Suppressor macrophage treated with lipopolysaccharide for 4 hours (primary cell): ENCODE data around the gene C19orf85.
A peak's percentile ranks its signal among the peaks of the same experiment; 100 is the strongest.
"Not testable (repeated sequence)": the region's sequence is repeated elsewhere in the genome, so short reads cannot be mapped to it uniquely, and the experiment has no call there.

Experiments
- DNase-seq: peaks from one replicate; pipeline ENCODE4 v3.0.0-alpha.2; 2020

The C19orf85 gene

DNA sequence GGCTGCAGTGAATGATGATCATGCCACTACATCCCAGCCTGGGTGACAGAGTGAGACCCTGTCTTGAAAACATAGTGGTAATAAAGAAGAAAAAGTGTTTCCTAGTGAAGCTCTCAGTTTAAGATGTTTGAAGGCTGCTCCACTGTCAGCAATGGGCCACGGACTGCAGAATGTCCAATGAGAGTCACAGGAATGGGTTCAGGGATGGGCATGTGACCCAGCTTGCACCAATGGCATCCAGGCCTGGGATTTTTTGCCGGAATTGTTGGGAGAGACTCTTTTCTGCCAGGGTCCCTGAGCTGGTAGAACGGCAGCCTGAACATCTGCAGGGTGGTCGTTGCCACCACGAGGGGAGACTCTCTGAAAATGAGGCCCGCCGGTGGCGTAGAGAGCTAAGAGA, 27.7 kb downstream of the C19orf85 start:
- DNase-seq, result no peak

DNA sequence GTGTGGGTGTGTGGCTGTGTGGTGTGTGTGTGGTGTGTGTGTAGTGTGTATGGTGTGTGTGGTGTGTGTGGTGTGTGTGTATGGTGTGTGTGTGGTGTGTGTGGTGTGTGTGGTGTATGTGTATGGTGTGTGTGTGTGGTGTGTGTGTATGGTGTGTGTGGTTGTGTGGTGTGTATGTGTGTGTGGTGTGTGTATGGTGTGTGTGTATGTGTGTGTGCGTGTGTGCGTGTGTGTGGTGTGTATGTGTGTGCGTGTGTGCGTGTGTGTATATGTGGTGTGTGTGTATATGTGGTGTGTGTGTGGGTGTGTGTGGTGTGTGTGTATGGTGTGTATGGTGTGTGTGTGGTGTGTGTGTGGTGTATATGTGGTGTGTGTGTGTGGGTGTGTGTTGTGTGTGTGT, 29.5 kb downstream of the C19orf85 start:
- DNase-seq, result no peak

- no peak for DNase-seq
These were observed 30.1 kb downstream of the C19orf85 start for GRCh38 chr19:55434356-55434919.

DNA sequence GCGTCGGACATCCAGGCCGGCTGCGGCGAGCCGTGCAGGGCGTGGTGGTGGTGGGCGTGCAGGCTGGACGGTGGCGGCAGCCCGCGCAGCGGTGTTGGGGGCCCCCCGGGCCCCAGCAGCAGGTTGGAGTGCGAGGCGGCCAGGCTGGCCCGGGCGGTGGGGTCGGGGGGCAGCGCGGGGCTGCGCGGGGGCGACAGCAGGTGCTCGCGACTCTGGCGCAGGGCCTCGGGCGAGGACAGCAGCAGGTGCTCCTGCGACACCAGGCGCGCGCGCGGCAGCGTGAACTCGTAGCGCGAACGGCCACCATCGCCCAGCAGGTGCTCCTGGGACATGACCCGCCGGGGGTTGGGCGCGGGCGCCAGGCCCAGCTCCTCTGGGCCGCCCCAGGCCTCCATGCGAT, 31.3 kb downstream of the C19orf85 start:
- no peak for DNase-seq

DNA sequence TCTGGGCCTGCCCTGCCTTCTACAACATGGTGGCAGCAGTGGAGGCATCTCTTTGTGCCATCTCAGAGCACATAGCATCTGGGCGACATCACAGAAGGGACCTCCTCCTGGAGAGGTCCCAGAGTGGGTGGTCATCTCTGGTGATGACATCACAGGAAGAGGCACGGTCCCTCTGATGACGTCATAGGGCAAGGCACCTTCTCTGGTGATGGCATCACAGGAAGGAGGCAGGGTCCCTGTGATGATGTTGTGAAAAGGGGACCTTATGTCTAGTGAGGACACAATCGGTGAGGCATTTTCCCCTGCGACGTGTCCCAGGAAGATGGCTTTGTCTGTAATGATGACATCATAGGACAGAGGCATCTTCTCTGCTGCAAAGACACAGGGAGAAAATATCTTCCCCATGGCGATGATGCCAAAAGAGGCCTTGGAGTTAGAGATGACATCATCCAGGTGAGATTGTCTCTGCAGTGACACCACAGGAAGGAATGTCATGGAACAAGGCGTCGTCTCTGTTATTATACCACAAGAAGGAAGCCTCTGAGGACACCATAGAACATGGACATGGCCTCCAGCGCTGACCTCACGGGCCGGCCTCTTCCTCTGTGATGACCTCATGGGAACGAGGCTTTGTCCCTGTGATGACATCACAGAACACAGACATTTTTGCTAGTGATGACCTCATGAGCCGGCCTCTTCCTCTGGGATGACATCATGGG, 32.2 kb downstream of the C19orf85 start:
- DNase-seq, result no peak

DNA sequence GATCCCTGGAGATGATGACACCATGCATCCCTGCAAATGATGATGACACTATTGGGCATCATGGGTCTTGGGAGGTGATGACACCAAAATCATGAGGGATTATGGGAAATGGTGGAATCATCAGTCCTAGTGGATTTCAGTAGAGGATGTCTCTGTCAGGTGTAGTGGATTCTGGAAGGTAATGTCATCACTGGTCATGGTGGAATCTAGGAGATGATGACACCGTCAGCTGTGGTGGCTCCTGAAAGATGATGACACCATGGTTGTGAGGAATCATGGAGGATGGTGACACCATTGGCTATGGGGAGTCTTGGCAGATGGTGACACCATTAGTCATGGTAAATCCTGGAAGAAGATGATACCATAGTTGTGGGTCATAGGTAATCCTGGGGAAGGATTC, 33.4 kb downstream of the C19orf85 start:
- DNase-seq, result peak; percentile 29

DNA sequence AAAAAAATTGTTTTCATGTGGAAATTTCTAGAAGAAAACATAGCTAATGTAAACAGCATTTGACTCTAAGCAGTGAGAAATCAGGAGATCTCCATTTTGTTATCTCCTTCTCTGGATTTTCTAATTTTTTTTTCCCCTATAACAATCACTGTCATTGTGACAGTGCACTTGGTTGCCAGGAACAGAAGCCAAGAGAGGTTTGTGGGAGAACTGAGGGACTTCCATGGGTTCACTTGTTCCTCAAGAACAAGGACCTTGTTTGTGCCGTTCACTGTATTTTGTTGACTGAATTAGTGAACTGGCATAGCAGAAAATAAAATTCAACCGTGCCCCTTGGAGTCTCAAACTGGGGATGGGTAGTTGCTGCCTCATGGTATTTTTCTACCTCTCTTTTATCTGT, 38.5 kb downstream of the C19orf85 start:
- no peak for DNase-seq

- no peak for DNase-seq
These were observed 40.0 kb downstream of the C19orf85 start for GRCh38 chr19:55424518-55424917.

GRCh38 chr19:55423225-55424005, 41.1 kb downstream of the C19orf85 start:
- no peak for DNase-seq

- DNase-seq, result not testable (repeated sequence)
These were observed 43.3 kb downstream of the C19orf85 start for GRCh38 chr19:55421281-55421680.

DNA sequence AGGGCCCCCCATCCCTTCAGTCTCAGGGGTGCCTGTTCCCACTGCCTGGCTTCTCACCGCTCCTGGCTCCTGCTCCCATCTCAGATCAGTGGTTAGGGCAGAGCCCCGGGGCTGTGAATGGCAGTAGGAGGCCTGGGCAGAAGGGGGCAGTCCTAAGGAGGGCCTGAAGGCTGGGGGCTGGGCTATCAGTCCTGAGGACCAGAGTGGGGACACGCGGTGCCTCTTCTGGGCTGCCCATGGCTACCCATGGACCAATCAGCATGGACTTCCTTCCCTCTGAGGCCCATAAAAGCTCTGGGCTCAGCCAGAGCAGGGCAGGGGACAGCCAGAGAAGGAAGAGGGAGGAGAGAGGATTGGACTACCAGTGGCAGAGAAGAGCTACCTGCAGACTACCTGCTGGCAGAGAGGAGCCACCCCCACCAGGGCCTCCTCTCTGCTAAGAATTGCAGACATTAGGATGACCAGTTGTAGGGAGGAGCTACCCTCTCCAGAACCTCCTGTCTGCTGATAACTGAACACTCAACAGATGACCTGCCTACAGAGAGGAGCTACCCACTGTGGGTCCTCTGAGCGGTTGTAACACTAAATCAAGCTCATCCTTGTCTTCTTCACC, 44.8 kb downstream of the C19orf85 start:
- DNase-seq, result no peak

DNA sequence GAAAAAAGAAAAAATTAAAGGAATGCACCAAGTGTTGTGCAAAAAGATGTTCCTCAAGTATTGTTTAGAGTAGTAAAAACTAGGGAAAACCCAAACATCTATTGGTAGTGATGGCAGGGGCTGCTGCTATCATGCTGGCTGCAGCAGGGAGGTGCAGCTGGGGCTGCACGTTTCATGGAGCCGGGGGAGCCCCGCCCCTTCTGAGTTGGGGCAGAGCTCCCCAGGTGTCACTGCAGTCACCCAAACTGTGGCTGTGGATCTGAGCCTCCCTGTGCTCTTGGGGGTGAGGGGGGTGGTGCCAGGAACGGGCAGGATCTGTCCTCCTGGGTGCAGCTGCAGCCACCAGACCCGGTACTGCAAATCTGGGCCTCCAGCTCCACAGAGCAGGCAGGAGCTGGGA, 45.4 kb downstream of the C19orf85 start:
- DNase-seq, result no peak

DNA sequence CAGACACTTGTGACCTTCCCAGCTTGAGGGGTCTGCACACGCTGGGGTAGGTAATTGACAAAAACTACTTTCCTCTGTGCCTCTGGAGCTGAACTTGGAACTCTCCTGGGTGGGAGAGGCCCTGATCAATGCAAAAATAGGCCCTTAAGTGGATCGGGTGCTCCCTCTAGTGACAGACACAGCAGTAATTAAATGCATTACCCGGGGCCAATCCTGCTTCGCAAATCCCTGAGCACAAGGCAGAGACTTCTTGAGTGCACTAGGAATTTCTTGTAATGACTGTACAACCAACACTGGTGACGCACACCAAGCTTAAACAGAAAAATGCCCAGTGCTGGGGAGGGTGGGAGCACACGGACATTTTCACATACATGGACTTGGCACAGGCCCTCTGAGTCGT, 46.4 kb downstream of the C19orf85 start:
- peak; percentile 78 for DNase-seq
